HCT116 (cell line): ENCODE data around the gene GRK6. TPM values are rescaled to one million over a fixed set of nuclear protein-coding genes. Genes with fewer than 3 reads are reported as not detected.

Source experiments
- ATAC-seq: fragments of 200-7000 bp; cut with Tn5 transposase; 2 replicates; pipeline ENCODE4 v1.9.1; 2020; ENCODE audit warnings: mild to moderate bottlenecking, moderate library complexity
- BruUV-seq: library from RNA; stranded (reverse); fragments of 400-500 nt; replicated peaks from 2 replicates; lab custom pipeline; 2021; lab: Mats Ljungman, UMichigan
- CTCF ChIA-PET: fragments of 300-600 bp; sonication (Branson Sonifier 250); formaldehyde crosslinking; loops from one replicate; lab custom pipeline; 2021; ENCODE audit warnings: antibody characterized with exemption; lab: Charles Lee
- POLR2A ChIA-PET: fragments of 300-600, 350-600 bp; sonication (Branson Sonifier 250); formaldehyde crosslinking; loops from one replicate; lab custom pipeline; 2021; ENCODE audit warnings: antibody characterized with exemption; lab: Charles Lee
- RAD21 ChIA-PET, 2 experiments: fragments of 300-600 bp; sonication (Branson Sonifier 250); formaldehyde crosslinking; loops; one replicate each; lab custom pipeline; 2023; ENCODE audit warnings: low total read pairs in 2 of 2; ENCODE audit not compliant: uncharacterized antibody in 2 of 2, unreplicated experiment in 2 of 2, low non-redundant PET in 1 of 2; lab: Charles Lee
- DNase-seq: peaks from one replicate; pipeline ENCODE4 v3.0.0-alpha.2; 2010; ENCODE audit warnings: low read depth, low spot score
- H2AFZ ChIP-seq: fragments of 200-600 bp; shearing (Covaris generic), sonication (generic); 2 replicates; pipeline ENCODE4 v1.6.1; 2017; ENCODE audit warnings: low read depth, mixed run types, mixed read lengths, antibody characterized with exemption, low read length; ENCODE audit not compliant: poor library complexity, severe bottlenecking
- H3K27ac ChIP-seq: 2 replicates; pipeline ENCODE4 v1.5.1; 2012; ENCODE audit warnings: low read depth, low read length
- H3K27me3 ChIP-seq: fragments of 200-600 bp; sonication (generic); 2 replicates; pipeline ENCODE4 v1.6.1; 2016; ENCODE audit warnings: mixed run types, low read length, mixed read lengths; ENCODE audit not compliant: insufficient read depth
- H3K36me3 ChIP-seq, 2 experiments: fragments of 200-500 bp in 1 of 2; fragments of 200-600 bp in 1 of 2; sonication (Bioruptor generic) in 1 of 2; sonication (generic) in 1 of 2; 2 replicates each; pipeline versions ENCODE4 v1.5.1 to v1.6.1; 2014 to 2016; ENCODE audit warnings: low read length in 2 of 2, inconsistent platforms in 1 of 2, mixed read lengths in 1 of 2, mixed run types in 1 of 2; ENCODE audit not compliant: insufficient read depth in 2 of 2, control insufficient read depth in 1 of 2
- H3K4me1 ChIP-seq, 2 experiments: fragments of 200-600 bp in 1 of 2; sonication (generic) in 1 of 2; 2 replicates each; pipeline versions ENCODE4 v1.5.1 to v1.6.1; 2012 to 2017; ENCODE audit warnings: low read length in 2 of 2, inconsistent platforms in 1 of 2, mild to moderate bottlenecking in 1 of 2, mixed read lengths in 1 of 2, mixed run types in 1 of 2, moderate library complexity in 1 of 2; ENCODE audit not compliant: insufficient read depth in 2 of 2, control insufficient read depth in 1 of 2
- H3K4me2 ChIP-seq: fragments of 200-600 bp; sonication (generic); 2 replicates; pipeline ENCODE4 v1.6.1; 2017; ENCODE audit warnings: mixed run types, low read length, mixed read lengths
- H3K4me3 ChIP-seq, 2 experiments: fragments of 200-600 bp in 1 of 2; sonication (generic) in 1 of 2; replicated peaks in 1 of 2; 2 replicates each; pipeline ENCODE4 v1.5.1; 2011 to 2016; ENCODE audit warnings: low read length in 2 of 2, control low read depth in 1 of 2, low read depth in 1 of 2, mild to moderate bottlenecking in 1 of 2, mixed read lengths in 1 of 2, mixed run types in 1 of 2
- H3K79me2 ChIP-seq: fragments of 200-600 bp; sonication (generic); 2 replicates; pipeline ENCODE4 v1.6.1; 2017; ENCODE audit warnings: mild to moderate bottlenecking, mixed run types, low read length, moderate library complexity, mixed read lengths; ENCODE audit not compliant: insufficient read depth
- H3K9ac ChIP-seq: fragments of 200-600 bp; sonication (generic); 2 replicates; pipeline ENCODE4 v1.6.1; 2016; ENCODE audit warnings: low read length, mixed read lengths
- H3K9me2 ChIP-seq: fragments of 200-600 bp; sonication (generic), shearing (Covaris generic); 2 replicates; pipeline ENCODE4 v1.6.1; 2017; ENCODE audit warnings: mixed run types, mild to moderate bottlenecking, moderate library complexity; ENCODE audit not compliant: insufficient read depth
- H3K9me3 ChIP-seq, 2 experiments: fragments of 200-500 bp in 1 of 2; fragments of 200-600 bp in 1 of 2; sonication (Bioruptor generic) in 1 of 2; sonication (generic) in 1 of 2; 2 replicates each; pipeline ENCODE4 v1.6.1; 2014 to 2017; ENCODE audit warnings: low read length in 2 of 2, mixed read lengths in 2 of 2, inconsistent platforms in 1 of 2, low read depth in 1 of 2, mild to moderate bottlenecking in 1 of 2, mixed run types in 1 of 2, moderate library complexity in 1 of 2; ENCODE audit not compliant: control insufficient read depth in 1 of 2, insufficient read depth in 1 of 2
- H4K20me1 ChIP-seq: fragments of 200-600 bp; sonication (generic), shearing (Covaris generic); 2 replicates; pipeline ENCODE4 v1.6.1; 2017; ENCODE audit warnings: mixed run types, mild to moderate bottlenecking, moderate library complexity; ENCODE audit not compliant: insufficient read depth
- FOSL1 ChIP-seq: IDR thresholded peaks from 2 replicates; pipeline ENCODE4 v1.6.1; 2012; ENCODE audit warnings: low read depth
- POLR2A ChIP-seq: IDR thresholded peaks from 2 replicates; pipeline ENCODE4 v1.7.0; 2011; ENCODE audit warnings: borderline replicate concordance; ENCODE audit not compliant: insufficient read depth, insufficient read length; ENCODE audit errors: extremely low read depth
- SIN3A ChIP-seq: IDR thresholded peaks from 2 replicates; pipeline ENCODE4 v1.6.1; 2012; ENCODE audit warnings: low read depth
- intact Hi-C: fragments of 100-400 bp; cut with micrococcal nuclease; formaldehyde crosslinking; loops from 2 replicates; pipeline ENCODE4 v1.10.0; 2022
- total RNA-seq: library from RNA; stranded (reverse); gene quantifications from one replicate; pipeline ENCODE4 v1.2.1, GENCODE V29; 2021; ENCODE audit not compliant: unreplicated experiment
- TF ChIP-seq, protein P1 (sequence below), 3 experiments: fragments of 200-600 bp in 1 of 3; sonication (generic) in 1 of 3; IDR thresholded peaks in 2 of 3; conservative IDR thresholded peaks in 1 of 3; 2 replicates each; pipeline ENCODE4 v1.5.1; 2012 to 2017; ENCODE audit warnings: low read depth in 2 of 3, low read length in 2 of 3, antibody characterized with exemption in 1 of 3, borderline replicate concordance in 1 of 3, control low read depth in 1 of 3, mild to moderate bottlenecking in 1 of 3, mixed read lengths in 1 of 3, mixed run types in 1 of 3, moderate library complexity in 1 of 3; ENCODE audit not compliant: insufficient read depth in 1 of 3
- TF ChIP-seq, protein P2 (sequence below): IDR thresholded peaks from 2 replicates; pipeline ENCODE4 v1.6.1; 2012

The GRK6 gene
- total RNA-seq, 1 experiment from 2014 or later, result 89.3 TPM

DNA sequence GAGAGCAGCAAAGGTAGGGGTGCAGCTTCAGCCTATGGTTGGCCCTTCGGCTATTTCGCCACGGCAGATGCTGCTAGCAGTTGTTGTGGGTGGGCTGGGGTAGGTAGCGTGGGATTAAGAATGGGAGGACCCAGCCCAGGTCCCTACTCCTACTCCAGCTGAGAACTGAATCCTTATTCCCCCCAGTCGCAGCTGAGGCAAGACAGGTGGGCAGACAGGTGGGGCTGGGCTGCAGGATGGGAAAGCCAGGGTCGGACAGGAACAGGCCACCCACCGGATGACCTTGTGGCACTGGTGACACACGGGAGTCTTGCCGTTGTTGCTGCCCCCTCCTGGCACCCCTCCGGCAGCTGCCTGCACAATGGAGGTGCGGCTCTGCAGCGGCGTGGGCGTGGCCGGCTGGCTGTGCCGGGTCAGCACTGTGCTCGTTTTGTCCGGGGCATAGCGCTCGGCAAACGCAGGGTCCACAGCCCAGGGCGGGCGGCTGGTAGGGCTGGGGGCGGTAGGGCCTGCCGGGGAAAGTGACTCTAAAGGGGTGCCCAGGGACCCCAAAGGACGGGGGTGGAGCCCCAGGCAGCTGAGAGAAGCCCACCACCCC is 62.7 kb downstream of the GRK6 start:
- DNase-seq (no peak), ATAC-seq (0 out of 2 replicates have a peak, but pooled peaks have one; percentile 13)
- Histone ChIP-seq H3K9ac (no peak overlapping the region), H3K79me2 (peaks cover 40% of the 10 kb centered on the region), H3K4me1 (peaks cover 13 to 34% of the 10 kb centered on the region in 2 experiments), H3K4me2 (no peak overlapping the region), H3K36me3 (peaks cover 16 to 40% of the 10 kb centered on the region in 2 experiments; a peak in 3 of 4 replicates), H3K27me3 (no peaks in the 10 kb centered on the region), H3K9me2 (no peaks in the 10 kb centered on the region), H4K20me1 (peaks cover 4% of the 10 kb centered on the region; the same call in 1 of the 2 replicates), H3K27ac (no peak overlapping the region), H3K4me3 (no peak overlapping the region), H2AFZ (no peak overlapping the region), H3K9me3 (no peaks in the 10 kb centered on the region)
- POLR2A ChIA-PET, result interaction anchor here (1.3 kb wide), 1 partner anchor 12 kb away, joined by 3 read pairs; no protein-coding TSS in a partner anchor
- TF ChIP-seq, protein P1, sequence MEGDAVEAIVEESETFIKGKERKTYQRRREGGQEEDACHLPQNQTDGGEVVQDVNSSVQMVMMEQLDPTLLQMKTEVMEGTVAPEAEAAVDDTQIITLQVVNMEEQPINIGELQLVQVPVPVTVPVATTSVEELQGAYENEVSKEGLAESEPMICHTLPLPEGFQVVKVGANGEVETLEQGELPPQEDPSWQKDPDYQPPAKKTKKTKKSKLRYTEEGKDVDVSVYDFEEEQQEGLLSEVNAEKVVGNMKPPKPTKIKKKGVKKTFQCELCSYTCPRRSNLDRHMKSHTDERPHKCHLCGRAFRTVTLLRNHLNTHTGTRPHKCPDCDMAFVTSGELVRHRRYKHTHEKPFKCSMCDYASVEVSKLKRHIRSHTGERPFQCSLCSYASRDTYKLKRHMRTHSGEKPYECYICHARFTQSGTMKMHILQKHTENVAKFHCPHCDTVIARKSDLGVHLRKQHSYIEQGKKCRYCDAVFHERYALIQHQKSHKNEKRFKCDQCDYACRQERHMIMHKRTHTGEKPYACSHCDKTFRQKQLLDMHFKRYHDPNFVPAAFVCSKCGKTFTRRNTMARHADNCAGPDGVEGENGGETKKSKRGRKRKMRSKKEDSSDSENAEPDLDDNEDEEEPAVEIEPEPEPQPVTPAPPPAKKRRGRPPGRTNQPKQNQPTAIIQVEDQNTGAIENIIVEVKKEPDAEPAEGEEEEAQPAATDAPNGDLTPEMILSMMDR (IDR thresholded peaks at IDR 0.05 in 2 of 3, conservative IDR thresholded peaks at IDR 0.05 in 1 of 3; ENCODE audit: borderline replicate concordance in 1 of 3, insufficient read depth in 1 of 3, low read depth in 2 of 3, low read length in 2 of 3), result peak in 2 of 3 experiments; percentile 25 to 35; a peak in 3 of 6 replicates
- no peak for TF ChIP-seq SIN3A
- no peak for TF ChIP-seq POLR2A
- TF ChIP-seq, protein P2, sequence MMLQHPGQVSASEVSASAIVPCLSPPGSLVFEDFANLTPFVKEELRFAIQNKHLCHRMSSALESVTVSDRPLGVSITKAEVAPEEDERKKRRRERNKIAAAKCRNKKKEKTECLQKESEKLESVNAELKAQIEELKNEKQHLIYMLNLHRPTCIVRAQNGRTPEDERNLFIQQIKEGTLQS, result no peak
- TF ChIP-seq FOSL1, result no peak
- RAD21 ChIA-PET, result no interaction called here
- CTCF ChIA-PET, result interaction anchor here (1.2 kb wide), 1 partner anchor 32 kb away, joined by 4 read pairs; no protein-coding TSS in a partner anchor
- intact Hi-C loops, result no loop called here
- no TSS peak for BruUV-seq
